GM19193 (cell line): Measurements from ENCODE around the gene PHLPP1.

Source experiments
- POLR2A ChIP-seq: IDR thresholded peaks from 4 replicates; pipeline ENCODE4 v1.6.1; 2011; ENCODE audit not compliant: insufficient read depth, insufficient read length; ENCODE audit errors: extremely low read depth

The PHLPP1 gene

DNA sequence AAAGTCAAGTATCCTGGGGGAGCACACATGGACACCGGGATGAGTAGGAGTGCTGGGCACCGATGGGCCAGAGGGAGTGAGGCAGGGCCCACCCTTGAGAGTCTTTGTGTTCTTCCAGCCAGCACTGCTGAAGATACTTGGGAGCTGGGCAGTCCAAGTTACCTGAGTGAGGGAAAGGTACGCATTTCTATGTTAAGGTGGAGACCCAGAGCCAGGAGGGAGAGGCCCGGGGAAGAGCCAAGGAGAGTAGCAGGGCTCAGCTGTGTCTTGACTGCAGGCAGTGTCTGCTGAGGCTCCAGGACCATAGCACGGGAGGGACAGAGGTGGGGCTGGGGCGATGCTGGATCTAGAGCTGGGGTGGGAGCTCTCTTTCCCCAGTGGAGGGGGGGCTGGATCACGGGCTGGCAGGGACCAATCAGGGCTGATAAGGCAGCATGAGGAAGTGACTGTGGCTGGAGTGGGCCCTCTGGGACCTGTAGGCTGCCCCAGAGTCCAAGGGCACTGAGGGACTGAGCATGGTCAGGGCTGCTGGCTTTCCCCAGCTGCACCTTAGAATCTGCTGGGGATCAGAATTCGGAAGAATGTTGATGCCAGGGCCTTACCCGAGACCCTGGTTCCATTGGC is 289.2 kb downstream of the PHLPP1 start:
- TF ChIP-seq POLR2A: no peak

DNA sequence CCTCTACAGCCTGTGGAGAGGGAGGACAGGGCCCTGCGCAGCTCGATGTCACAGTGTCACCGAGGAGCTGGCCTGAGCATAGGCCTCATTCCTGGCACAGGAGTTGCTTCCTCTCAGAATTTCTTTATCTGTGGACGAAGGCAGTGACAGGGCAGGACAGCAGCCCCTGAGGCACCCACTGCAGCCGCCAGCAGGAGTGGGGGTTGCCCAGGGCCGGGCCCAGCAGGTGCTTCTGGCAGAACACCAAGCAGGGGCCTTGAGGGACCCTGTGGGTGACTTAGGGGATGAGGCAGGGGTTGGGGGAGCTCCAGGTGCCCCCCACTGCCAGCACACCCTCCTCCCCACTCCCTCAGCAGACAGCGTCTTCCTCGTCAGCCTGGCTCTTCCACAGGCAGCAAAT is 290.0 kb downstream of the PHLPP1 start:
- TF ChIP-seq POLR2A: no peak

DNA sequence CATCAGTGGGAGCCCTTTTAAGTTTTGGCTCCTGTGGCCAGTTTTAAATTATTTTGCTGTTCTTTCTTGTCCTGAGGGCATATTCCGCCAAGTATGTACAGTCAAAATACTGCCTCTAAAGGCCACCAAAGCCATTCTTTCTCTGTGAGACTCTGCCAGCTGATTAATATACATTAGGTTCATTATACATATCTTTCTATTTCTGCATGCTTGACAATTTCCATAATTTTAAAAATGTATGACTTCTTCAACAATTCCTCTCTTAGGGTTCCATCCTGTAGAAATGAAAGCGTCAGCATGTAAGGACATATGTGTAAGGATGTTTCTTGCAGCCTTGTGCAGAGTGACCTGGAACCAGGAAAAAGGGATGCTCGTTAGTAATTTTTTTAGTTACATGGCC is 291.9 kb downstream of the PHLPP1 start:
- no peak for TF ChIP-seq POLR2A

GRCh38 chr18:63016270-63016669 is 300.9 kb downstream of the PHLPP1 start:
- TF ChIP-seq POLR2A: no peak

DNA sequence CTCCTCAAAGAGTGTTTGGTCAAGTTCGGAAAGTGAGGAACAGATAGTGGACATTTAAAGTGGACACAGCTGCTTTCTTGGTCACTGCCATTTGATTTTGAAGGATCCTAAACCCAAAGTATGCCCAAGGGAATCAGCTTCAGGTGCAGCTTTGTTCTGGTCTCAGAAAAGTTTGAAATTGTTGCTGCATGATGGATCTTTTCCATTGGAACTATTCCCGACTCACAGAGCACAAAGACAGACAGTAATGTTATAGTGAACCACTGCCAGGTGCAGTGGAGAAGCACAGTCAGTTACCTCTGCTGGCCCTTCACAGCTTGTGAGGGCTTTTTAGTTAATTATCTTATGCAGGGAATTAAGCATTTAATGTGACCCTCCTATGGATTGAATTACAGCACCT is 301.7 kb downstream of the PHLPP1 start:
- TF ChIP-seq POLR2A: no peak

DNA sequence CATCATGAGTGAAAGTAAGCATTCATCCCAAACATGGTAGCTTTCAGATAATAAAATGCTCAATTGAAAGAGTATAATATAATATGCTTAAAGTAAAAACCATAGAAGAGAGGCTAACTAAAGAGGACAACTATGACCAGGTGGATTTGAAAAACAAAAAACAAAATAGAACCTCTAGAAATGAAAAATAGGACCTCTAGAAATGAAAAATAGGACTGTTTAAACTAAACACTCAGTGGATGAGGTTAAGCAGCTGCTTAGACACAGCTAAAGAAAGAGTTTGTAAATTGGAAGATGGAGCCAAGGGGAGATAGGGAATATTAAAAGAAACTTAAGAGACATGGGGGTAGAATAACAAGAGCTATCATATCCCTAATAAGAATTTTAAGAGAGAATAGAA is 302.6 kb downstream of the PHLPP1 start:
- no peak for TF ChIP-seq POLR2A

- no peak for TF ChIP-seq POLR2A
Observed at GRCh38 chr18:63022429-63023022, 307.2 kb downstream of the PHLPP1 start.

DNA sequence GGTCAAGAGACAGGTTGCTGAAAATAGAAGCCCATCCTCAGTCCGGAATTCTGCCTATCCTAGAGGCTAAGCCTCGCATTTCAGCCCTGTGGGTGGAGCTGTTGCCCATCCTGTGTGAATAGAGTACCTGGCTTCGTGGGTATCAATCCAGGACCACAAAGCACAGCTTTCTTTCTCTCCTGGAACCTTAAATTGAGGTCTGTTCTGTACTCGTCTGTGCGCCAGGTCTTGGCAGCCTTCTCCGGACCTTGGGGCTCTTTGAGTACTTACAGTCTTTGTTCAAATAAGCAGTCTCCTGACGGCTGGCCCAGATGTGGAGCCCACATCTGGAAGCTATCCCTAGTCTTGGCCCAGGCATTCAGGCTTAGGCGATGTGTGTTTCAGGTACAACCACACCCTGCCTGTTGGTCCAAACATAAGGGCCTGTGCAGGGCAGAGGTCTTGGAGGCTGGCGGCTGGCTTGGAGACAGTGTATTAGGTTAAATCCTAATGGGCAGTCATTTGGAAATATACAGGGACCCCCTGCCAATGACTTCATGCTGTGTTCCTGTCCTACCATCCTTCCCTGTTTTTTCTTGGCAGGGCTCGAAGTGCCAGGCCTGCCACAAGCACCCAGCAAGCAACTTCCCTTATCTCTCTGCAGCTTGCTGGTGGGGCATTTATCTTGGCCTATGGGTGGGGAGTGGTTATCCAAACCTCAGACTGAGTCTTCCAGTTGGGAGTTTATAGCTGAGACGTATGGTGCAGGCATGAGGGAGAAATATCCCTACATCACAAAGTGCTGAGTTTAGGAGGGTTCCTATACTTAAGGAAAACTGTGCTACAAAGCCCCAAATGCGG is 310.1 kb downstream of the PHLPP1 start:
- TF ChIP-seq POLR2A: no peak

DNA sequence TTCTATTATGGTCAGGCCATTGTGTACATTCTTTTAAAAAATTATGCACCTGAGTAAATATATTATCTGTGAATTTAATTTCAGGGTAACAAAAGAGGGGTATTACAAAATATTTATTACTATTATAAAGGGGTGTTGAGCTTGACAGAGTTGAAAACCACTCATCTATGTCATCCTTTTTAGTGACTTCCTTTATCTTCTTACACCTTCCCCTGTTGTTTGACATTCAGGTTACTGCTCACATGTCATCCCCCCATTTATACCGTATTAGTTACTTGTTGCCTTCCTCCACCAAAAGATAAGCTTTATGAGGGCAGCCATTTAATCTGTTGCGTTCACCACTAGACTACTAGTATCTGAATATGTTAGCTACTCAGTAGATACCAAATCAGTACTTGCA is 313.0 kb downstream of the PHLPP1 start:
- no peak for TF ChIP-seq POLR2A
